GM23248 (cell line): Measurements from ENCODE around the gene COL23A1. TPM values are rescaled to one million over a fixed set of nuclear protein-coding genes. Genes with fewer than 3 reads are reported as not detected.

Experiments used
- DNase-seq: peaks from one replicate; pipeline ENCODE4 v3.0.0-alpha.2; 2015
- H2AFZ ChIP-seq: fragments of 200-600 bp; sonication (generic); 2 replicates; pipeline ENCODE4 v1.6.1; 2016; ENCODE audit warnings: antibody characterized with exemption
- H3F3A ChIP-seq: fragments of 200-600 bp; sonication (generic); 2 replicates; pipeline ENCODE4 v1.6.1; 2016; ENCODE audit warnings: mild to moderate bottlenecking, antibody characterized with exemption, mixed run types; ENCODE audit not compliant: insufficient read depth
- H3K27ac ChIP-seq: fragments of 200-600 bp; sonication (generic); 2 replicates; pipeline ENCODE4 v1.5.1; 2016; ENCODE audit warnings: mild to moderate bottlenecking
- H3K27me3 ChIP-seq: fragments of 200-600 bp; sonication (generic); replicated peaks from 2 replicates; pipeline ENCODE4 v1.6.1; 2016; ENCODE audit warnings: mild to moderate bottlenecking; ENCODE audit not compliant: insufficient read depth
- H3K36me3 ChIP-seq: fragments of 200-600 bp; sonication (generic); 2 replicates; pipeline ENCODE4 v1.6.1; 2016; ENCODE audit warnings: low read depth, mild to moderate bottlenecking
- H3K4me1 ChIP-seq: fragments of 200-600 bp; sonication (generic); 2 replicates; pipeline ENCODE4 v1.6.1; 2016; ENCODE audit warnings: mild to moderate bottlenecking; ENCODE audit not compliant: insufficient read depth
- H3K4me2 ChIP-seq: fragments of 200-600 bp; sonication (generic); one replicate; pipeline ENCODE4 v1.6.1; 2016; ENCODE audit warnings: mild to moderate bottlenecking; ENCODE audit not compliant: unreplicated experiment
- H3K4me3 ChIP-seq: fragments of 200-600 bp; sonication (generic); 2 replicates; pipeline ENCODE4 v1.5.1; 2016; ENCODE audit warnings: mild to moderate bottlenecking
- H3K79me2 ChIP-seq: fragments of 200-600 bp; sonication (generic); 2 replicates; pipeline ENCODE4 v1.6.1; 2016; ENCODE audit warnings: mild to moderate bottlenecking; ENCODE audit not compliant: insufficient read depth
- H3K9ac ChIP-seq: fragments of 200-600 bp; sonication (generic); 2 replicates; pipeline ENCODE4 v1.6.1; 2016; ENCODE audit warnings: mild to moderate bottlenecking
- H3K9me2 ChIP-seq: fragments of 200-600 bp; sonication (generic); 2 replicates; pipeline ENCODE4 v1.6.1; 2016; ENCODE audit warnings: mixed run types, mild to moderate bottlenecking, moderate library complexity; ENCODE audit not compliant: insufficient read depth
- H3K9me3 ChIP-seq: fragments of 200-600 bp; sonication (generic); one replicate; pipeline ENCODE4 v1.6.1; 2017; ENCODE audit warnings: low read depth
- H4K20me1 ChIP-seq: fragments of 200-600 bp; sonication (generic); 2 replicates; pipeline ENCODE4 v1.6.0; 2016; ENCODE audit not compliant: insufficient read depth
- EZH2 ChIP-seq: fragments of 200-600 bp; sonication (generic); IDR thresholded peaks from 2 replicates; pipeline ENCODE4 v1.6.1; 2018; ENCODE audit warnings: antibody characterized with exemption, mild to moderate bottlenecking; ENCODE audit not compliant: insufficient read depth, poor library complexity, severe bottlenecking
- EZH2phosphoT487 ChIP-seq: fragments of 200-600 bp; sonication (generic); IDR thresholded peaks from 2 replicates; pipeline ENCODE4 v1.6.1; 2018; ENCODE audit warnings: antibody characterized with exemption, moderate library complexity, mild to moderate bottlenecking, low read depth; ENCODE audit not compliant: insufficient read depth
- WGBS, 2 experiments: methylation state at CpG; one replicate each; pipeline ENCODE4 v1.1.6; 2015 to 2017; ENCODE audit warnings: low lambda C conversion rate in 2 of 2, low coverage in 1 of 2; ENCODE audit errors: missing lambda C conversion rate in 2 of 2; 5-methylcytosine and 5-hydroxymethylcytosine counted together
- in situ Hi-C: fragments of 300-500 bp; cut with MboI; formaldehyde crosslinking; loops from 2 replicates; pipeline ENCODE4 v1.15.0; 2020
- polyA plus RNA-seq: library from polyadenylated mRNA; unstranded; fragments of >200 nt; fragmentation: Nextera tagmentation; extraction: Ambion mirVana; gene quantifications from 2 replicates; pipeline ENCODE4 v1.2.1, GENCODE V29; 2016
- total RNA-seq: library from RNA; depleted of rRNA; stranded (reverse); fragments of >200 nt; shearing (Covaris generic); gene quantifications from 2 replicates; pipeline ENCODE4 v1.2.3, GENCODE V29; 2014

Gene COL23A1
- total and polyA plus RNA-seq, 2 experiments from 2014 or later, result not detected

- in situ Hi-C loops, result no loop called here
- TF ChIP-seq EZH2 (no peak), EZH2phosphoT487 (no peak)
- Histone ChIP-seq H3K9me2 (no peaks in the 10 kb centered on the region), H3K27me3 (no peaks in the 10 kb centered on the region), H4K20me1 (no peaks in the 10 kb centered on the region), H2AFZ (no peak overlapping the region), H3K36me3 (no peaks in the 10 kb centered on the region), H3K27ac (no peak overlapping the region), H3F3A (no peaks in the 10 kb centered on the region), H3K79me2 (no peaks in the 10 kb centered on the region), H3K9ac (no peak overlapping the region), H3K4me2 (no peak overlapping the region), H3K9me3 (no peaks in the 10 kb centered on the region), H3K4me1 (no peaks in the 10 kb centered on the region), H3K4me3 (no peak overlapping the region)
- no peak for DNase-seq
- 62 to 64% methylated on average over 10 of the region's 10 CpGs for WGBS, 2 experiments
Measured at GRCh38 chr5:178368716-178369300, 221.4 kb downstream of the COL23A1 start.

- no peak overlapping the region for H2AFZ ChIP-seq
- H3K79me2 ChIP-seq, result no peaks in the 10 kb centered on the region
- H3K4me2 ChIP-seq, result no peak overlapping the region
- no peaks in the 10 kb centered on the region for H4K20me1 ChIP-seq
- no peaks in the 10 kb centered on the region for H3K9me3 ChIP-seq
- H3K9ac ChIP-seq, result no peak overlapping the region
- no peaks in the 10 kb centered on the region for H3K4me1 ChIP-seq
- in situ Hi-C loops, result no loop called here
- no peak overlapping the region for H3K27ac ChIP-seq
- H3K9me2 ChIP-seq, result no peaks in the 10 kb centered on the region
- WGBS, 2 experiments, result 58 to 65% methylated on average over 10 of the region's 10 CpGs
- no peaks in the 10 kb centered on the region for H3K27me3 ChIP-seq
- no peaks in the 10 kb centered on the region for H3K36me3 ChIP-seq
- TF ChIP-seq EZH2 (no peak), EZH2phosphoT487 (no peak)
- no peaks in the 10 kb centered on the region for H3F3A ChIP-seq
- no peak for DNase-seq
- no peak overlapping the region for H3K4me3 ChIP-seq
Measured at GRCh38 chr5:178368274-178368673, 221.9 kb downstream of the COL23A1 start.

- 51 to 54% methylated on average over 12 of the region's 12 CpGs for WGBS, 2 experiments
- Histone ChIP-seq H2AFZ (no peak overlapping the region), H3K9me2 (no peaks in the 10 kb centered on the region), H3K27me3 (no peaks in the 10 kb centered on the region), H3K9me3 (no peaks in the 10 kb centered on the region), H3K27ac (no peak overlapping the region), H3K36me3 (no peaks in the 10 kb centered on the region), H4K20me1 (no peaks in the 10 kb centered on the region), H3K9ac (no peak overlapping the region), H3K4me2 (no peak overlapping the region), H3F3A (no peaks in the 10 kb centered on the region), H3K4me3 (no peak overlapping the region), H3K79me2 (no peaks in the 10 kb centered on the region), H3K4me1 (no peaks in the 10 kb centered on the region)
- no peak for DNase-seq
- in situ Hi-C loops, result no loop called here
- TF ChIP-seq EZH2, result no peak
- TF ChIP-seq EZH2phosphoT487, result no peak
Measured at GRCh38 chr5:178367736-178368120, 222.5 kb downstream of the COL23A1 start.

- no peak overlapping the region for H3K9ac ChIP-seq
- no peaks in the 10 kb centered on the region for H3K79me2 ChIP-seq
- no peaks in the 10 kb centered on the region for H4K20me1 ChIP-seq
- in situ Hi-C loops, result no loop called here
- no peak overlapping the region for H3K27ac ChIP-seq
- no peaks in the 10 kb centered on the region for H3K4me1 ChIP-seq
- no peak for DNase-seq
- no peaks in the 10 kb centered on the region for H3K9me3 ChIP-seq
- H3K27me3 ChIP-seq, result no peaks in the 10 kb centered on the region
- H3K4me2 ChIP-seq, result no peak overlapping the region
- 41 to 42% methylated on average over 21 of the region's 21 CpGs for WGBS, 2 experiments
- H3F3A ChIP-seq, result no peaks in the 10 kb centered on the region
- H3K4me3 ChIP-seq, result no peak overlapping the region
- H3K36me3 ChIP-seq, result no peaks in the 10 kb centered on the region
- no peaks in the 10 kb centered on the region for H3K9me2 ChIP-seq
- TF ChIP-seq EZH2, result no peak
- no peak for TF ChIP-seq EZH2phosphoT487
- H2AFZ ChIP-seq, result no peak overlapping the region
Measured at GRCh38 chr5:178366998-178367735, 223.0 kb downstream of the COL23A1 start.
